GM12801 (cell line): ENCODE results near the gene CPEB1.

Experiments used
- CTCF ChIP-seq: IDR thresholded peaks from one replicate; pipeline ENCODE4 v1.5.1; 2011; ENCODE audit warnings: control low read depth; ENCODE audit not compliant: insufficient read length; ENCODE audit errors: extremely low read depth

Gene CPEB1

GRCh38 chr15:82540984-82541431, 106.2 kb downstream of the CPEB1 start:
- TF ChIP-seq CTCF = no peak

GRCh38 chr15:82540055-82540983, 106.8 kb downstream of the CPEB1 start, which contains the start of gene RPS17:
RPS17 (minus strand) TSS chr15:82540457; CDS start chr15:82540428, 29 bp downstream.
- TF ChIP-seq CTCF = no peak

GRCh38 chr15:82539691-82540054, 107.5 kb downstream of the CPEB1 start:
- TF ChIP-seq CTCF = no peak

- no peak for TF ChIP-seq CTCF
Measured at GRCh38 chr15:82538961-82539690, 108.0 kb downstream of the CPEB1 start.

- no peak for TF ChIP-seq CTCF
Measured at GRCh38 chr15:82537351-82537908, 109.7 kb downstream of the CPEB1 start.

GRCh38 chr15:82536409-82537350, 110.5 kb downstream of the CPEB1 start:
- TF ChIP-seq CTCF = no peak
